ENCODE measurements around the gene GRAMD4.

GRAMD4 gene

DNA sequence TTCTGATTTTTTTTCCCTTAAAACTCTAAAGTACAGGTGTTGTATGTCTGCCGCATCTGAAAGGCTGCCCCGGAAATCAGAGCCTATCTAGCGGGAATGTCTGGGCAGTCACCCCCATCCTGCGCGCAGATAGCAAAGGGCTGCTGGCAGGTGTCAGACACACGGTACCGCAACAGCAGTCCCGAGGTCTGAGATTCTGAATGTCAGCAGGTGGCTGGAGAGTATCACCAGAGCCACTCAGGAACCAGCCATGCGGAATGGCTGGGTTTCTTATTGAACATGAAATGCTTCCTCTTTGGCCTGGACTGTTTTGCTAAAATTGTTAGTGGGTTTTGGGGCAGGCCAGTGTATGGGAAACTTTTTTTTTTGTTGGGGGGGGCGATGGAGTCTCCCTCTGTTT, 64.5 kb downstream of the GRAMD4 start:
- no peaks in the 10 kb centered on the region for H3K9me3 ChIP-seq (ENCODE audit: control insufficient read depth, insufficient read depth, low read length)
- H3K4me1 ChIP-seq (ENCODE audit: control insufficient read depth, low read length) = peaks cover 42% of the 10 kb centered on the region
- H3K27me3 ChIP-seq (ENCODE audit: control insufficient read depth, low read length) = no peaks in the 10 kb centered on the region
- H3K36me3 ChIP-seq (ENCODE audit: control insufficient read depth, low read length) = peaks cover 17% of the 10 kb centered on the region
- H3K27ac ChIP-seq (ENCODE audit: low read depth, low read length) = peak overlapping the region; percentile 74
- no peaks in the 10 kb centered on the region for H4K20me1 ChIP-seq (ENCODE audit: control insufficient read depth, insufficient read depth, low read depth, low read length)
- H3K79me2 ChIP-seq (ENCODE audit: control insufficient read depth, low read length) = no peaks in the 10 kb centered on the region
- peaks cover 23% of the 10 kb centered on the region for H3F3A ChIP-seq (ENCODE audit: control insufficient read depth, insufficient read depth)
- H3K4me2 ChIP-seq (ENCODE audit: low read length) = peak overlapping the region; percentile 56
- TF ChIP-seq, protein P1, sequence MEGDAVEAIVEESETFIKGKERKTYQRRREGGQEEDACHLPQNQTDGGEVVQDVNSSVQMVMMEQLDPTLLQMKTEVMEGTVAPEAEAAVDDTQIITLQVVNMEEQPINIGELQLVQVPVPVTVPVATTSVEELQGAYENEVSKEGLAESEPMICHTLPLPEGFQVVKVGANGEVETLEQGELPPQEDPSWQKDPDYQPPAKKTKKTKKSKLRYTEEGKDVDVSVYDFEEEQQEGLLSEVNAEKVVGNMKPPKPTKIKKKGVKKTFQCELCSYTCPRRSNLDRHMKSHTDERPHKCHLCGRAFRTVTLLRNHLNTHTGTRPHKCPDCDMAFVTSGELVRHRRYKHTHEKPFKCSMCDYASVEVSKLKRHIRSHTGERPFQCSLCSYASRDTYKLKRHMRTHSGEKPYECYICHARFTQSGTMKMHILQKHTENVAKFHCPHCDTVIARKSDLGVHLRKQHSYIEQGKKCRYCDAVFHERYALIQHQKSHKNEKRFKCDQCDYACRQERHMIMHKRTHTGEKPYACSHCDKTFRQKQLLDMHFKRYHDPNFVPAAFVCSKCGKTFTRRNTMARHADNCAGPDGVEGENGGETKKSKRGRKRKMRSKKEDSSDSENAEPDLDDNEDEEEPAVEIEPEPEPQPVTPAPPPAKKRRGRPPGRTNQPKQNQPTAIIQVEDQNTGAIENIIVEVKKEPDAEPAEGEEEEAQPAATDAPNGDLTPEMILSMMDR (IDR thresholded peaks at IDR 0.05; ENCODE audit: low read depth, low read length, poor library complexity, severe bottlenecking) = no peak
- no peak for TF ChIP-seq EZH2phosphoT487 (IDR thresholded peaks at IDR 0.05; ENCODE audit: borderline replicate concordance, low read length)
- H3K9me2 ChIP-seq (replicated peaks; ENCODE audit: control insufficient read depth, low read length) = no peaks in the 10 kb centered on the region
- peak overlapping the region; percentile 55 for H3K4me3 ChIP-seq (ENCODE audit: low read length)

DNA sequence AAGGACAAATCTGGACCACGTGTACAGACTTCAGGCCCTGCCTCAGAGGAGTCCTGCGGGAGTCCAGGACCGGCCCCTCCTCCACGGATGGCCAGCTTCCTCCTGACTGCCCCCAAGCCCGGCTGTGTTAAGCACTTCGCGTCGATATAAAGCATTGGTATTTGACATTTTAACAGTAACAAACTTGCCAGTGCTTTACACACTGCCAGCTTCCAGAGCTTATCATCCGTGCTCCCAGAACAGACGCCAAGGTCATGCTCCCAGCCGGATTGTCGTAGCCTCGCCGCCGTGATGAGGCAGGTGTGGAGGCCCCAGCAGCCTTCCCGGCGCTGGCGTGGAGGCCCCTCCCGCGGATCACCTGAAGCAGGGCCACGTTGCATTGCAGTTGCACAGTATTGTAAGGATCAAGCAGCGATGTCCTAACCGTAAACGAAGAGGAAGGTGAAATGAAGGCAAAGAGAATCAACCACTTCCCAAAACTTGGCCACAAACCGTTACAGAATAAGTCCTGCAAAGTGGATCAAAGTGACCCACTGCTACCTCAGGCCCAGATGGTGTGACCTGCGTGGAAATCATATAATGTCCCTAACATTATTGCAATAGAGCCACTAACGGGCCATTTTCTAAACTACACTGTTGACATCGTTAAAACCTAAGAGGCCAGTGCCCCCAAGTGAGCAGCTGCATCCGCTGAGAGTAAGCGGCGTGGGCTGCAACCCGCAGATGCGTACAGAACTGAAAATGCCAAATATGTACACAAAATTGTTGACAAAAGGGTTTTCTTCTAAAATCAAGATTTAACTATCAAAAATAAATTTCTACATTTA, 66.2 kb downstream of the GRAMD4 start:
- H3F3A ChIP-seq (ENCODE audit: control insufficient read depth, insufficient read depth) = peaks cover 23% of the 10 kb centered on the region
- peaks cover 28% of the 10 kb centered on the region for H3K36me3 ChIP-seq (ENCODE audit: control insufficient read depth, low read length)
- H3K9me3 ChIP-seq (ENCODE audit: control insufficient read depth, insufficient read depth, low read length) = no peaks in the 10 kb centered on the region
- peaks cover 49% of the 10 kb centered on the region for H3K4me1 ChIP-seq (ENCODE audit: control insufficient read depth, low read length)
- no peak overlapping the region for H3K4me2 ChIP-seq (ENCODE audit: low read length)
- no peaks in the 10 kb centered on the region for H3K79me2 ChIP-seq (ENCODE audit: control insufficient read depth, low read length)
- no peak overlapping the region for H3K27ac ChIP-seq (ENCODE audit: low read depth, low read length)
- no peaks in the 10 kb centered on the region for H3K27me3 ChIP-seq (ENCODE audit: control insufficient read depth, low read length)
- TF ChIP-seq, protein P1 (IDR thresholded peaks at IDR 0.05; ENCODE audit: low read depth, low read length, poor library complexity, severe bottlenecking) = no peak
- TF ChIP-seq EZH2phosphoT487 (IDR thresholded peaks at IDR 0.05; ENCODE audit: borderline replicate concordance, low read length) = no peak
- no peak overlapping the region for H3K4me3 ChIP-seq (ENCODE audit: low read length)
- H3K9me2 ChIP-seq (replicated peaks; ENCODE audit: control insufficient read depth, low read length) = no peaks in the 10 kb centered on the region
- no peaks in the 10 kb centered on the region for H4K20me1 ChIP-seq (ENCODE audit: control insufficient read depth, insufficient read depth, low read depth, low read length)

DNA sequence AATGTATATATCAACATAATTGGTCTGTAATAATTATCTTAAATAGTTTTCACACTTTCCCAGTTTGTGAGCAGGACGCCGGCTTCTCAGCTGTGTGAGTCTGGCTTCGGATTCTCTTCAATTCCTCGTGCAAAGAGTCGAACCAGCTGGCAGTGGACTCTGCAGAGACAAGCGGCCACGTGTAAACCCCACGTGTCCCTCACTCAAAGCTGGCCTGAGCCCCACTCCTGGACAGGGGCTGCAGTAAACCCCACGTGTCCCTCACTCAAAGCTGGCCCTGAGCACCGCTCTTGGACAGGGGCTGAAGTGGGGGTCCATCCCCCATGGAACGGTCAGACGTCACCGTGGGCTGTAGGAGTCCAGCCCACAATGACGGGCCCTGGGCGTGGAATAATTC, 66.9 kb downstream of the GRAMD4 start:
- Histone ChIP-seq H3K36me3 (ENCODE audit: control insufficient read depth, low read length) (peaks cover 33% of the 10 kb centered on the region), H4K20me1 (ENCODE audit: control insufficient read depth, insufficient read depth, low read depth, low read length) (no peaks in the 10 kb centered on the region), H3K4me3 (ENCODE audit: low read length) (no peak overlapping the region)

More for the DNA sequence above, 66.9 kb downstream of the GRAMD4 start:
- Histone ChIP-seq H3K9me3 (ENCODE audit: control insufficient read depth, insufficient read depth, low read length) (no peaks in the 10 kb centered on the region), H3K4me1 (ENCODE audit: control insufficient read depth, low read length) (peaks cover 47% of the 10 kb centered on the region), H3K4me2 (ENCODE audit: low read length) (no peak overlapping the region), H3K27me3 (ENCODE audit: control insufficient read depth, low read length) (no peaks in the 10 kb centered on the region), H3K9me2 (replicated peaks; ENCODE audit: control insufficient read depth, low read length) (no peaks in the 10 kb centered on the region), H3K27ac (ENCODE audit: low read depth, low read length) (no peak overlapping the region), H3F3A (ENCODE audit: control insufficient read depth, insufficient read depth) (peaks cover 23% of the 10 kb centered on the region), H3K79me2 (ENCODE audit: control insufficient read depth, low read length) (no peaks in the 10 kb centered on the region)
- TF ChIP-seq, protein P1 (IDR thresholded peaks at IDR 0.05; ENCODE audit: low read depth, low read length, poor library complexity, severe bottlenecking) = no peak
- TF ChIP-seq EZH2phosphoT487 (IDR thresholded peaks at IDR 0.05; ENCODE audit: borderline replicate concordance, low read length) = no peak
